Fibroblast of lung (primary cell): ENCODE measurements around the gene UBA3.

ENCODE experiments used
- CTCF ChIP-seq, 2 donors: IDR thresholded peaks in 1 of 2; conservative IDR thresholded peaks in 1 of 2; 1 replicate in 1 of 2; 2 replicates in 1 of 2; pipeline ENCODE4 v1.5.1; 2011 to 2012; ENCODE audit warnings: low read length in 2 of 2, control low read depth in 1 of 2, inconsistent platforms in 1 of 2, low read depth in 1 of 2, mild to moderate bottlenecking in 1 of 2
- EZH2 ChIP-seq: IDR thresholded peaks from 2 replicates; pipeline ENCODE4 v1.5.1; 2012; ENCODE audit warnings: low read length, control low read depth, mild to moderate bottlenecking; ENCODE audit errors: missing control alignments

- TF ChIP-seq CTCF (conservative IDR thresholded peaks at IDR 0.05 in 1 of 2, IDR thresholded peaks at IDR 0.05 in 1 of 2; ENCODE audit: low read depth in 1 of 2, low read length in 2 of 2) (no peak), EZH2 (no peak)
Observed at GRCh38 chr3:69110941-69111546, 30.9 kb upstream of the UBA3 start.
